ENCODE data around the gene IL31RA.

IL31RA gene

DNA sequence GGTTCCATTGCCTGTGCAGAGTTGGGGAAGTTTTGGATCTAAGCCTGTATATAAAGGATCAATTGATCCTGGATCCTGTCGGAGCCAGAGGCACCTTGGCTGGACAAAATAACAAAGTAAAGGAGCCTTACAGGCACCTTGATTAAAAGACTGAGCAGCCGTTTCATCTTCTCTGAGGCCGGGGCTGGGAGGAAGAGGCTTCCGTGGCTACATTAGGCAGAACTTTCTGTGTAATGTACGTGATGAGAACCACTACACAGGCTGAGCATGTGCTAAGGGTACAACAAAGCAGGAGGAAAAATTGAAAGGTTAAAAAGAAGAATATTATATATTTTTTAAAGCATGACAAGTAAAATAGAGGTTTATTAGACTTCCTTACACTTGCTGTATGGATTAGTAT, 37.0 kb downstream of the IL31RA start:
- no peak overlapping the region for H3K4me3 ChIP-seq
- TF ChIP-seq EZH2 (IDR thresholded peaks at IDR 0.05) (no peak), FOXP2 (optimal IDR thresholded peaks at IDR 0.05; ENCODE audit: control extremely low read depth, extremely low read length, insufficient read depth) (no peak), POLR2AphosphoS5 (IDR thresholded peaks at IDR 0.05; ENCODE audit: borderline replicate concordance, low read depth, low read length) (no peak)
- no peaks in the 10 kb centered on the region for H3K36me3 ChIP-seq (ENCODE audit: insufficient read depth, low read length)
- no peak overlapping the region for H3K27ac ChIP-seq
- no peaks in the 10 kb centered on the region for H3K9me3 ChIP-seq (ENCODE audit: low read depth, low read length)
- no peak for DNase-seq (ENCODE audit: low read depth, low spot score)
- no peak overlapping the region for H3K9ac ChIP-seq (ENCODE audit: insufficient read length)

- no peak for DNase-seq (ENCODE audit: low read depth, low spot score)
Measured at GRCh38 chr5:55892479-55892878, 41.3 kb downstream of the IL31RA start.

GRCh38 chr5:55894135-55894534, 43.0 kb downstream of the IL31RA start:
- Histone ChIP-seq H3K9me3 (ENCODE audit: low read depth, low read length) (no peaks in the 10 kb centered on the region), H3K4me3 (no peak overlapping the region), H3K27ac (no peak overlapping the region), H3K36me3 (ENCODE audit: insufficient read depth, low read length) (no peaks in the 10 kb centered on the region), H3K9ac (ENCODE audit: insufficient read length) (no peak overlapping the region)
- DNase-seq (ENCODE audit: low read depth, low spot score), result no peak
- TF ChIP-seq POLR2AphosphoS5 (IDR thresholded peaks at IDR 0.05; ENCODE audit: borderline replicate concordance, low read depth, low read length) (no peak), FOXP2 (optimal IDR thresholded peaks at IDR 0.05; ENCODE audit: control extremely low read depth, extremely low read length, insufficient read depth) (no peak), EZH2 (IDR thresholded peaks at IDR 0.05) (no peak)

More at GRCh38 chr5:55892479-55892878, 41.3 kb downstream of the IL31RA start:
- Histone ChIP-seq H3K4me3 (no peak overlapping the region), H3K9ac (ENCODE audit: insufficient read length) (no peak overlapping the region), H3K27ac (no peak overlapping the region), H3K36me3 (ENCODE audit: insufficient read depth, low read length) (no peaks in the 10 kb centered on the region), H3K9me3 (ENCODE audit: low read depth, low read length) (no peaks in the 10 kb centered on the region)
- TF ChIP-seq FOXP2 (optimal IDR thresholded peaks at IDR 0.05; ENCODE audit: control extremely low read depth, extremely low read length, insufficient read depth) (no peak), EZH2 (IDR thresholded peaks at IDR 0.05) (no peak), POLR2AphosphoS5 (IDR thresholded peaks at IDR 0.05; ENCODE audit: borderline replicate concordance, low read depth, low read length) (no peak)

GRCh38 chr5:55895346-55895745, 44.2 kb downstream of the IL31RA start:
- no peak overlapping the region for H3K9ac ChIP-seq (ENCODE audit: insufficient read length)
- H3K4me3 ChIP-seq, result no peak overlapping the region
- no peak for TF ChIP-seq POLR2AphosphoS5 (IDR thresholded peaks at IDR 0.05; ENCODE audit: borderline replicate concordance, low read depth, low read length)
- TF ChIP-seq FOXP2 (optimal IDR thresholded peaks at IDR 0.05; ENCODE audit: control extremely low read depth, extremely low read length, insufficient read depth), result no peak
- no peak for TF ChIP-seq EZH2 (IDR thresholded peaks at IDR 0.05)

DNA sequence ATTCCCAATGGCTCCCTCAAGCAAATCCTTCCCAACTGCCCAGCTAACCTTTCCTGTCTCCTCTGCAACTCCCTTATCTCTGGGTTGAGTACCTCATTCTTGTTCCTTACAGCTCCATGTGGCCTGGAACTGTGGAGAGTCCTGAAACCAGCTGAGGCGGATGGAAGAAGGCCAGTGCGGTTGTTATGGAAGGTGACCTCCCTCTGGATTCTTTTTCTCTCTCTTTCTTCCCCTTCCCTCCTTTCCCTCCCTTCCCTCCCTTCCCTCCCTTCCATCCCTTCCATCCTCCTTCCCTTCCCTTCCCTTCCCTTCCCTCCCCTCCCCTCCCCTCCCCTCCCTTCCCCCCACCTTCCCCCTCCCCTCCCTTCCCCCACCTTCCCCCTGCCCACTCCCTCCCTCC, 45.1 kb downstream of the IL31RA start:
- Histone ChIP-seq H3K27ac (no peak overlapping the region), H3K9ac (ENCODE audit: insufficient read length) (no peak overlapping the region), H3K4me3 (no peak overlapping the region), H3K9me3 (ENCODE audit: low read depth, low read length) (no peaks in the 10 kb centered on the region), H3K36me3 (ENCODE audit: insufficient read depth, low read length) (no peaks in the 10 kb centered on the region)
- no peak for DNase-seq (ENCODE audit: low read depth, low spot score)
- no peak for TF ChIP-seq FOXP2 (optimal IDR thresholded peaks at IDR 0.05; ENCODE audit: control extremely low read depth, extremely low read length, insufficient read depth)
- no peak for TF ChIP-seq POLR2AphosphoS5 (IDR thresholded peaks at IDR 0.05; ENCODE audit: borderline replicate concordance, low read depth, low read length)
- TF ChIP-seq EZH2 (IDR thresholded peaks at IDR 0.05), result no peak

More at GRCh38 chr5:55895346-55895745, 44.2 kb downstream of the IL31RA start:
- Histone ChIP-seq H3K27ac (0 out of 2 replicates have a peak overlapping the region, but pooled peaks have one; percentile 7), H3K9me3 (ENCODE audit: low read depth, low read length) (no peaks in the 10 kb centered on the region), H3K36me3 (ENCODE audit: insufficient read depth, low read length) (no peaks in the 10 kb centered on the region)
- no peak for DNase-seq (ENCODE audit: low read depth, low spot score)

DNA sequence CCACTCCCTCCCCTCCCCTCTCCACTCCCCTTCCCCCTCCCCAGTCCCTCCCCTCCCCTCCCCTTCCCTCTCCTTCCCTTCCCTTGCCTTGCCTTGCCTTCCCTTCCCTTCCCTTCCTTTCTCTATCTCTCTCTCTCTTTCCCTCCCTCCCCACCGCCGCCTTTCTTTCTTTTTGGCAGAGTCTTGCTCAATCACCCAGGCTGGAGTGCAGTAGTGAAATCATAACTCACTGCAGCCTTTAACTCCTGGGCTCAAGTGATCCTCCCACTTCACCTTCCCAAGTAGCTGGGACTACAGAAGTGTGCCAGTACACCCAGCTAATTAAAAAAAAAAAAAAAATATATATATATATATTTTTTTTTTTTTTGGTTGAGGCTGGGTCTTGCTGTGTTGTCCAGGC, 45.5 kb downstream of the IL31RA start:
- no peak overlapping the region for H3K4me3 ChIP-seq
- H3K9me3 ChIP-seq (ENCODE audit: low read depth, low read length), result no peaks in the 10 kb centered on the region

GRCh38 chr5:55897206-55897894, 46.2 kb downstream of the IL31RA start:
- no peak overlapping the region for H3K9ac ChIP-seq (ENCODE audit: insufficient read length)
- no peaks in the 10 kb centered on the region for H3K9me3 ChIP-seq (ENCODE audit: low read depth, low read length)
- TF ChIP-seq EZH2 (IDR thresholded peaks at IDR 0.05), result no peak
- TF ChIP-seq POLR2AphosphoS5 (IDR thresholded peaks at IDR 0.05; ENCODE audit: borderline replicate concordance, low read depth, low read length), result no peak
- H3K27ac ChIP-seq, result no peak overlapping the region
- DNase-seq (ENCODE audit: low read depth, low spot score), result no peak
- no peaks in the 10 kb centered on the region for H3K36me3 ChIP-seq (ENCODE audit: insufficient read depth, low read length)
- peak overlapping the region; percentile 60 for H3K4me3 ChIP-seq

More for the DNA sequence above, 45.5 kb downstream of the IL31RA start:
- TF ChIP-seq POLR2AphosphoS5 (IDR thresholded peaks at IDR 0.05; ENCODE audit: borderline replicate concordance, low read depth, low read length) (no peak), FOXP2 (optimal IDR thresholded peaks at IDR 0.05; ENCODE audit: control extremely low read depth, extremely low read length, insufficient read depth) (no peak), EZH2 (IDR thresholded peaks at IDR 0.05) (no peak)
- no peak overlapping the region for H3K9ac ChIP-seq (ENCODE audit: insufficient read length)
- H3K27ac ChIP-seq, result no peak overlapping the region
- DNase-seq (ENCODE audit: low read depth, low spot score), result no peak
- no peaks in the 10 kb centered on the region for H3K36me3 ChIP-seq (ENCODE audit: insufficient read depth, low read length)

DNA sequence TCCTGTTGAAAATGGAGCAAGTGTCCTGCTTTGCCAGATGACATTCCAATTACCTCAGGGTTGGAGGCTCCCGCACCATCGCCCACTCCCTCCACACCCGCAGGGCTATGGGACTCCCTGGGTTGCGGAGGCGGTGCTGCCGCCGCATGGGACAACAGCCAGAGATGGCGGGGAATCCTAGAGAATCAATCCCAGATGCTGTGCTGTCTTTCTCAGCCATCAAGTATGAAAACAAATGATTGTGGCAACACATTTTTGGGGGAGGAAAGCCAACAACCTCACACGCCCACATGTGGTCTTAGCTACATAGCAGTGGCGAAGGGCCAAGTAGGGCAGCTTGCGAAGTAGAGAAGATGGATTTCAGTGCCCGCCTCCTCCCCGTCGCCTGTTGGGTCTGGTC, 46.7 kb downstream of the IL31RA start:
- Histone ChIP-seq H3K27ac (no peak overlapping the region), H3K9ac (ENCODE audit: insufficient read length) (no peak overlapping the region), H3K36me3 (ENCODE audit: insufficient read depth, low read length) (no peaks in the 10 kb centered on the region), H3K9me3 (ENCODE audit: low read depth, low read length) (no peaks in the 10 kb centered on the region), H3K4me3 (peak overlapping the region; percentile 60)
- peak; percentile 10 for DNase-seq (ENCODE audit: low read depth, low spot score)
- peak; percentile 97 for TF ChIP-seq FOXP2 (optimal IDR thresholded peaks at IDR 0.05; ENCODE audit: control extremely low read depth, extremely low read length, insufficient read depth)
- no peak for TF ChIP-seq EZH2 (IDR thresholded peaks at IDR 0.05)
- no peak; the same call in 1 of the 2 replicates for TF ChIP-seq POLR2AphosphoS5 (IDR thresholded peaks at IDR 0.05; ENCODE audit: borderline replicate concordance, low read depth, low read length)

DNA sequence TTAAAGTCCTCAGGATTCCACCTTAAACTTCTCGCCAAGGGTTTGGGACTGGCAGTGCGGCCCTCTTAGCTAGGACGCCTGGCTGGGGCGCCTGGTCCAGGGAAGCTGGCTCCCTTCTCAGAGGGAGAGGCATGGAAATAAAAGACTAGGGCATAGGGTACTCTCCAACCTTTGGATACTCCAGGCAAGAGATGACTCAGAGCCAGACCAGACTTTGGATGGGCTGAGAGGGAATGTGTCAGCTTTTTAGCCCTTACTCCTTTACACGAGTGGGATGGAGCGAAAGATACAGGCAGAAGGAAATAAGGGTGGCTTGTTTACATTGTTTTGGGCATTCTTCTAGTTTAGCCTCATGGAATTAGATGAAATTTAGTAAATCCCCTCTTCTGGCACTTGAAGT, 48.2 kb downstream of the IL31RA start:
- H3K27ac ChIP-seq, result no peak overlapping the region
- H3K4me3 ChIP-seq, result no peak overlapping the region
- H3K9ac ChIP-seq (ENCODE audit: insufficient read length), result no peak overlapping the region
- H3K9me3 ChIP-seq (ENCODE audit: low read depth, low read length), result no peaks in the 10 kb centered on the region
- H3K36me3 ChIP-seq (ENCODE audit: insufficient read depth, low read length), result no peaks in the 10 kb centered on the region
- no peak for DNase-seq (ENCODE audit: low read depth, low spot score)
- TF ChIP-seq FOXP2 (optimal IDR thresholded peaks at IDR 0.05; ENCODE audit: control extremely low read depth, extremely low read length, insufficient read depth) (no peak), POLR2AphosphoS5 (IDR thresholded peaks at IDR 0.05; ENCODE audit: borderline replicate concordance, low read depth, low read length) (no peak), EZH2 (IDR thresholded peaks at IDR 0.05) (no peak)

Data from SK-N-MC (cell line).